CD4-positive, alpha-beta T cell treated with Interleukin-4 for 1 hour (primary cell): ENCODE measurements around the gene MRAP.
"Not testable (repeated sequence)": the region's sequence is repeated elsewhere in the genome, so short reads cannot be mapped to it uniquely, and the experiment has no call there.

ENCODE experiments used
- DNase-seq, 2 donors: peaks; one replicate each; pipeline ENCODE4 v3.0.0-alpha.2; 2020 to 2022

The MRAP gene

GRCh38 chr21:32300117-32300681 lies 1.5 kb downstream of the MRAP start:
- DNase-seq = no peak

- DNase-seq = no peak
Observed at GRCh38 chr21:32301596-32301995, 2.9 kb downstream of the MRAP start.

- no peak for DNase-seq
Observed at GRCh38 chr21:32302560-32302959, 3.9 kb downstream of the MRAP start.

- DNase-seq = no peak
Observed at GRCh38 chr21:32303385-32303784, 4.7 kb downstream of the MRAP start.

- no peak for DNase-seq
Observed at GRCh38 chr21:32304998-32305397, 6.3 kb downstream of the MRAP start.

- DNase-seq = no peak
Observed at GRCh38 chr21:32306021-32306780, 7.5 kb downstream of the MRAP start.

- DNase-seq = no peak
Observed at GRCh38 chr21:32307706-32308105, 9.1 kb downstream of the MRAP start.

GRCh38 chr21:32308696-32309095 lies 10.0 kb downstream of the MRAP start:
- no peak for DNase-seq

GRCh38 chr21:32309906-32310460 lies 11.3 kb downstream of the MRAP start:
- no peak for DNase-seq

- DNase-seq = not testable (repeated sequence)
Observed at GRCh38 chr21:32310976-32311375, 12.3 kb downstream of the MRAP start.

GRCh38 chr21:32311621-32312020 lies 13.0 kb downstream of the MRAP start:
- no peak for DNase-seq

GRCh38 chr21:32312326-32312725 lies 13.7 kb downstream of the MRAP start:
- DNase-seq = no peak

- no peak for DNase-seq
Observed at GRCh38 chr21:32312976-32313375, 14.3 kb downstream of the MRAP start.

- no peak for DNase-seq
Observed at GRCh38 chr21:32314806-32315205, 16.2 kb downstream of the MRAP start.

GRCh38 chr21:32315511-32316281 lies 17.0 kb downstream of the MRAP start:
- DNase-seq = no peak

GRCh38 chr21:32316361-32317215 lies 17.9 kb downstream of the MRAP start:
- DNase-seq = no peak

- DNase-seq = no peak
Observed at GRCh38 chr21:32317726-32318125, 19.1 kb downstream of the MRAP start.

GRCh38 chr21:32319012-32319411 lies 20.4 kb downstream of the MRAP start:
- no peak for DNase-seq

- no peak for DNase-seq
Observed at GRCh38 chr21:32320059-32320458, 21.4 kb downstream of the MRAP start.

GRCh38 chr21:32320726-32321125 lies 22.1 kb downstream of the MRAP start:
- no peak for DNase-seq

GRCh38 chr21:32321480-32321879 lies 22.8 kb downstream of the MRAP start:
- DNase-seq = no peak

- no peak for DNase-seq
Observed at GRCh38 chr21:32322103-32322502, 23.4 kb downstream of the MRAP start.

- DNase-seq = no peak
Observed at GRCh38 chr21:32322676-32323075, 24.0 kb downstream of the MRAP start.
